ENCODE results near the gene ANO8.

DNA sequence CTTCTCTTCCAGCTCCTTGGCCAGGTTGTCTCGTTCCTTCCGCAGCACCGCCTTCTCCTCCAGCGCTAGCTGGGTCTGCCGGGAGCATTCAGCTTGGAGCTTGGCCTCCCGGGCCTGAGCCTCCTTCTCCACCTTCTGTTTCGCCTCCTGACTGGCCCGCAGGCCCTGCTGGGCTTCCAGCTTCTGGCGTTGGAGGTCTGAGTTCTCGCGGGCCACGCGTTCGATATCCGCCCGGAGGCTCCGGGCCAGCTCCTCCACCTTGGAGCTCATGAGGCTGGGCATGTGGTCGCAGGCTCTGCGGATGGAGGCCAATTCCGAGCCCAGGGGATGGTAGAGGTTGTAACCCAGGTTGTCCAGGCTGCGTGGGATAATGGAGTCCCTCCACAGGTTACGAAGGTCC lies 30.7 kb upstream of the ANO8 start:
- TF ChIP-seq EP300 (IDR thresholded peaks at IDR 0.05): no peak
- TF ChIP-seq, protein P1, sequence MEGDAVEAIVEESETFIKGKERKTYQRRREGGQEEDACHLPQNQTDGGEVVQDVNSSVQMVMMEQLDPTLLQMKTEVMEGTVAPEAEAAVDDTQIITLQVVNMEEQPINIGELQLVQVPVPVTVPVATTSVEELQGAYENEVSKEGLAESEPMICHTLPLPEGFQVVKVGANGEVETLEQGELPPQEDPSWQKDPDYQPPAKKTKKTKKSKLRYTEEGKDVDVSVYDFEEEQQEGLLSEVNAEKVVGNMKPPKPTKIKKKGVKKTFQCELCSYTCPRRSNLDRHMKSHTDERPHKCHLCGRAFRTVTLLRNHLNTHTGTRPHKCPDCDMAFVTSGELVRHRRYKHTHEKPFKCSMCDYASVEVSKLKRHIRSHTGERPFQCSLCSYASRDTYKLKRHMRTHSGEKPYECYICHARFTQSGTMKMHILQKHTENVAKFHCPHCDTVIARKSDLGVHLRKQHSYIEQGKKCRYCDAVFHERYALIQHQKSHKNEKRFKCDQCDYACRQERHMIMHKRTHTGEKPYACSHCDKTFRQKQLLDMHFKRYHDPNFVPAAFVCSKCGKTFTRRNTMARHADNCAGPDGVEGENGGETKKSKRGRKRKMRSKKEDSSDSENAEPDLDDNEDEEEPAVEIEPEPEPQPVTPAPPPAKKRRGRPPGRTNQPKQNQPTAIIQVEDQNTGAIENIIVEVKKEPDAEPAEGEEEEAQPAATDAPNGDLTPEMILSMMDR (IDR thresholded peaks at IDR 0.05): no peak
- TF ChIP-seq POLR2AphosphoS5 (IDR thresholded peaks at IDR 0.05): no peak
